PC-3 (cell line): ENCODE data around the gene PRRC1.
"Not testable (repeated sequence)": the region's sequence is repeated elsewhere in the genome, so short reads cannot be mapped to it uniquely, and the experiment has no call there.

ENCODE experiments used
- CTCF ChIP-seq: fragments of 300-600 bp; sonication (generic); conservative IDR thresholded peaks from 2 replicates; pipeline ENCODE4 v1.5.1; 2017; ENCODE audit warnings: antibody characterized with exemption, low read depth, mild to moderate bottlenecking, low read length
- EZH2 ChIP-seq: fragments of 300-600 bp; sonication (generic); IDR thresholded peaks from one replicate; pipeline ENCODE4 v1.6.1; 2017; ENCODE audit warnings: antibody characterized with exemption, mild to moderate bottlenecking, low read length; ENCODE audit not compliant: unreplicated experiment

- not testable (repeated sequence) for TF ChIP-seq CTCF, EZH2
These were observed 27.8 kb downstream of the PRRC1 start for GRCh38 chr5:127545249-127545648.
